Activated CD8-positive, alpha-beta memory T cell treated with anti-CD3 and anti-CD28 coated beads for 48 hours (primary cell): ENCODE results near the gene EPS8.

ENCODE experiments used
- DNase-seq, 3 experiments: peaks; one replicate each; pipeline ENCODE4 v3.0.0-alpha.2; 2020; ENCODE audit warnings: low read depth in 2 of 3, low spot score in 2 of 3

The EPS8 gene

DNA sequence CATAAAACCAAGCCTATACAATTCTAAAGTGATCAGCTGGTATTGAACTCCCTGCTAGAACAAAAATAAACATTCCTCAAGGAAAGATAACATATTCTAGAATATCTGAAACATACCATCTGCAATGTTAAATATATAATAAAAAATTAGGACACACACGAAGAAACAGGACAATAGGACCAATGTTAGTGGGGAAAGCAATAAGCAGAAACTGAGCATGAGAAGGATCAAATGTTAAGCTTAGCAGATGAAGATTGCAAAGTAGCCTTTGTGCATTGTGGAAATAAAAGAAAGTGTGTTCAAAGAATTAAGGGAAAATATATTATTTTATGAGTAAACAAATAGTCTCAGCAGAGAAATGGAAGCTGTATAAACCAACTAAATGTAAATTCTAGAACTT, 180.8 kb downstream of the EPS8 start:
- no peak for DNase-seq

DNA sequence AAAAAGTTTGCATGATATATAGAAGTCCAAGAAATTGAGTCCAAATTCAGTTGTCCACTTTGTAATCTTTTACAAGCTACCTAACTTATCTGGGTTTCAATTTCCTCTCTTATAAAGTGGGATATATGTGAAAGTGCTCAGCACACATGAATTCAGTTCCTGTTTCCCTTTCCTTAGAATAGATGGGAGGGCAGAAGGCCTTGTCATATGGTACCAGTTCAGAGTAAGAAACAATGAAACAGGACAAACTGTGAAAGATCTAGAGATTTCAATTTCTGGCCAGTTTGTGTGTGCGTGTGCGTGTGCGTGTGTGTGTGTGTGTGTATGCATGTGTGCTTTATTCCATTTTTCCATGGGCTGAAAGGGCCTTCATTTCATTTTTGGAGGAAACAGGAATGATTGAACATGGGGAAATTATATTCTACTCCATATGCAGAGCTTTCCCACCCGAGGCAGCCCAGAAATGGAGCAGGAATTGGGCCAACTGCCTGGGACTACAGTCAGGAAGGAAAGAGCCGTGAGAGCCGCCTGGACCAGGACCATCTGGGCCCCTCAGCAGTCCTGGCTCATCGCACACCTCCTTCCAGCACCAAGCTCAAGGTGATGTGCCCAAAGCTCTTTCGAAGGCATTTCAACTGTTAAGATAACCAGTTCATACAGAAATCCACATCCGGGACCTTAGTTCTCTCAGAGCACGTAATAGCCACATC, 183.2 kb downstream of the EPS8 start:
- DNase-seq = no peak

DNA sequence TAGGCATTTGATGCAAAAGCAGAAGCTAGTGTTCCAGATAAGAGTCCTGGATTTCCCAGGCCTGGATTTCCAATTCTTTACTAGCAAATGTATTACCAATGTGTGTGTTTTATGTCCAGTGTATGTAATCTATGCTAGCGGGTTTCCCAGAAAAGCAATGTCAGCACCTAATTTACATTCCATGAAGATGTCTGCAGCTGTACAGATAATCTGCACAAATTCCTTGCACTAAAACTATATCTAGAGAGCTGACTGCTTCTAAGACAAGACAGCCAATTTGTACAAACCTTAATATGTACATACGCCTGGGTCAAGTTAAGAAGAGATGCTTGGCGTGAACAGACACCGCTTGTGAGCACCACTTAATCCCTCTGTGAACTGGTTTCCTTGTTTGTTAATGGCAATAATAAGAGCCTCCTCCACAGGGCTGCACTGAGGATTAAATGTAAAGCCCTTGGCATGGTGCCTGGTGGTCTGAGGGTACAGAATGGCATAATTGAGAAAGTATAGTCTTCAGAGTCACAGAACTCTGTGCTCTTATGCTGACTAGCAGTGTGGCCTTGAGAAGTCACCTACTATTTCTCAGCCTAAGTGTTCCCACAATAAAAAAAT, 185.6 kb downstream of the EPS8 start:
- no peak for DNase-seq

DNA sequence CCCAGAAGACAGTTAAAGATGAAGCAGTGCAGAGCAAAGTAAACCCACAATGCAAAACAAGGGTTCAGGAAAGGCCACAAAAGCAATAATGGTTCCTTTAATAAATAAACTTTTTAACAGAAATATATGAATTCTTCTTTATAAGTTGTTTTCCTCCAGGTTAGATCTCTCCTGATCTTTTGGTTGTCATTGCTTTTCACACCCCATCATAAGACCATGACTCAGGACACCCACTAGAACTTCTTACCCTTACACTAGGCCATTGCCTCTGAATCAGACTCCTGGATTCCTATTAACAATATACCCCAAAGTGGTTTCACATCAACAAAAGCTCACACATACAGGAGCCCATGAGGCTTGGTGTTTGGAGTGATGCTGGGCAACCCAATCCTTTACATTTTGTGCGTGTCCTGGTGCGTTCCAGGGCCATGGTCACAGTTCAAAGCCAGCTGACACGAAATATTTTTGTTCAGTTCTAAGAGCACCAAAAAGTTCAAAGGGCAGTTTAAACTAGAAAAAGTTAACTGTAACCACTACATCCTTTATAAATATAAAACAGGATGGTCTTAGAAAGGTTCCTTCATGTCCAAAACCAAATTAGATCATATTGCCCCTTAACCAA, 187.0 kb downstream of the EPS8 start:
- DNase-seq = no peak

DNA sequence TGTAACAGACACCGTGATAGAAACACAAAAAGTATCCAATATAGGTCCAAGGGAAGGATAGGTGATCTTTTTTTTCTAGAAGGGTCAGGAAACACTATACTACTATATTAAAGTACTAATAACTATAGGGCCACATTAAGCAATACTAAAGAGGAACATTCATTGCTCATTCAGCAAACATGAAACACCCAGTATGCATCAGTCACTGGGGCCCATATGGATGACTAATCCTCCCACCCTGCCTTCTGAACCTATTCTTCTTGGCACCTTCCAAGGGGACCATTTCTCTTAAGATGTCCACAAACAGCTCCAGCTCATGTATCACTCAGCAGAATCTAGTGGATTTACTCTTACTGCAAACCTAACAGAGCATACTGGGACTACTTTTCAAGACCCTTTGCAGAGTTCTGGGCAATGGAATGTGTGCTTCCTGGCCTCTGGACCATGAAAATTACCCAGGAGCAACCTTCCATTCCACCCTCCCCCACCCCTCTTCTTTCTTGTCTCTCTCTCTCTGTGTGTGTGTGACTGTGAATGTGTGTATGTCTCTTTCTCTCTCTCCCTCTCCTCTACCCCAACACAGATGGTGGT, 187.9 kb downstream of the EPS8 start:
- no peak for DNase-seq

DNA sequence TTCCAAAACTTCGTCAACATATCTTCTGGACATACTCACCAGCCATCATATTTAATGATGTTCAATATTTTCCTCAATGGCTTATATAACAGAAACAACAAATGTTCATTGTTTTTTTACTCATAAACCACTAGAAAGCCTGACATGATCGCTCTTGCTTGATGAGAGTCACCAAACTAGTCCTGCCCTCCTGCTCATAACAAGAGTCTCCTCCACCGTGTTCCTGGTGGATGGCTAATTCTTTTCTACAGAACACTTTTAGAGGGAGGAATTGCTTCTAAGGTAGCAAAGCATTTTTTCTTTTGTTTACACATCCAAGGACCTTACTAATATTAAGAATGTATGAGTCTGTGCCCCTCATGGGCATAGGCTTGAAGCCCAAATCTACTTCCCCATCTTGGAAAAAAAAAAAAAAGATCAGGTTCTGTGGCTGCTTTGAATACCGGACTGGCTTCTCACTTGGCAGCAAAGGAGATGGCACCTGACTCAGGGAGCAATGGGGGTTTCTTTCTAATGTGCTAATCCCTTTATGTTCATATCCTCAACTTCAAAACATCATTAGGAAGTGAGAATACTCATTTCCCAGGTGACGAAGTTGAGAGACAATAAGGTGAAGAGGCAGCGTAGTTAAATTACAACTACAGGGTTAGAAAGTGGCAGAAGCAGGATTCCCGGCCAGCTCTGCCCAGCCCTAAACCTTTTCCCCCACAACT, 188.8 kb downstream of the EPS8 start:
- no peak for DNase-seq

DNA sequence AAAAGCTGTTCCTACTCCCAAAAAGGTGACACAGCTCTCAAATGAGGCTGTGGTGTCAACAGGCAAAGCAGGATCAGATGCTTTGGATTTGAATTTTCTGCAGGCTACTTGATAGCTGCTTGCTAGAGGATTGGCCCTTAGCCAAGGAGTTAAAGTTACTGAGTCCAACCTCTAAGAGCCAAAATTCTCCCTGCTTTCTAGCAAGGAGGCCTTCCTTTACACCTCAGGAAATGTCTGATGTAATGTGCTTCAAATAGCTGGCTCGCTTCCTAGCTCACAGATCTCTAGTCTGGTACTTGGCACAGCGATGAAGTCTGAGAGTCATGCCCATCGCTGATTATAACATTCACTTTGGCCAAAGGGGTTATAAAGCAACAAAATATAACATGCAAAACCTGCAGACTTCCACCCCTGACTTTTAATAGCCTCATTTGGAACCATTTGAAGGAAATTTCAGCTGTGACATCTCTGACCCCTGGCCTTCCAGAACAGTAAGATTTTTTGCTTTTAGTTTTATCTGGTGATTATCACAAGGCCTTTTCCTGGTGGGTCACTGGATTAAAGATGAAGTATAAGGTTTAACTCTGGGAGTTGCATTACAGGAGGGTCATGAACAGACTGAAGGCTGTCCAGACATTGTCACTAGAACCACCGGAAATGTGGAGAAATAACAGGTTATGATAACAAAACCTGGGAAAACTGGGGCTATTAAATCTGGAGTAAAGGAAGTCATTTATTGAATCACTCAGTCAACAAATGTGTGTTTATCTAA, 189.7 kb downstream of the EPS8 start:
- DNase-seq = no peak

DNA sequence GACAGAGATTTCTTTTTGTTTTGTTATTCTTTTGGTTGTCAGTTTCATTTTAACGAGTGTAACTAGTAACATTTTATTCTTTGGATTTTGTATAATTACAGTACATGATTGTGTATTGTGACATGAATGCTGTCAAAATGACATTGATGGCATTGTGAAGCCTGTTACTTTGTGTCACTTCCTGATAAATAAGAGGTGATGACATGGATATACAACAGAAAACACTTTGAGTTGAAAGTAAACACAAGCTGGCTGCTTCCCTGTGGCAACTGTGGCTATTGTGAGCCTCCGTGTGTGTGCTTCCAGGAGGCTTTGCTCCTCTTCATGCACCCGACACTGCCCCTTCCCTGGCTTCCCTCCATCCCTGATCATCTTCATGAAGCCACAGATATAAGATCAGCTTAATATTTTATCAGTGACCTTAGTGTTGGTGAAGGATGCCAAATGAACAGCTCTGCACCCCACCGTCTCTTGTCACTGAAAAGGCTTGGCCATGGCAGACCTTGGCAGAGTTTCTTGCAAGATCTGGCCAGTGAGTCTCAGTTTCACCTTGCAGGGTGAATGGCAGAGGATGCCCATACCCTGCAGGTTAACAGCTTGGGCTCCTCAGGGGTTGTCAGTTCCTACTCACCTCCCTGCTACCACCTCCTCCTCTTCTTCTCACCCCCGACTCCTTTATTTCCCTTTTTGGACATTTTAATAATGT, 191.9 kb downstream of the EPS8 start:
- no peak for DNase-seq

DNA sequence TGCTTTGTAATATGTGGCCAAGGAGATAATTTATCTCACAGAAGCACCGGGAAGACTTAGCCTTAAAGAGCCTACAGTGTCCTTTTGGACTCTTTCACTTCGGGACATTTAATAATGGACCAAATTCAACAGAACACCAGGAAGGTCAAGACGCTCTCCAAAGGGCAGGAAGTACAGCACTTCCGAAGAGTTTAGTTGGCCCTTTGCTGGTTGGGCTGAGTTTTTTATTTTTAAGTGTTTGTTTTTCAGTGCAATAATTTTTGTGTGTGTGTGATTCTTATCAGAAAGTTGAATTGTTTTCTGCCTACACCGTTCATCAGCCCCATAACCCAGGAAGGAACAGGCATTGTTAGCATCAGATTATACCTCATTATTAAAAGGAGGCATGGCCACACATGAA, 193.0 kb downstream of the EPS8 start:
- DNase-seq = no peak

DNA sequence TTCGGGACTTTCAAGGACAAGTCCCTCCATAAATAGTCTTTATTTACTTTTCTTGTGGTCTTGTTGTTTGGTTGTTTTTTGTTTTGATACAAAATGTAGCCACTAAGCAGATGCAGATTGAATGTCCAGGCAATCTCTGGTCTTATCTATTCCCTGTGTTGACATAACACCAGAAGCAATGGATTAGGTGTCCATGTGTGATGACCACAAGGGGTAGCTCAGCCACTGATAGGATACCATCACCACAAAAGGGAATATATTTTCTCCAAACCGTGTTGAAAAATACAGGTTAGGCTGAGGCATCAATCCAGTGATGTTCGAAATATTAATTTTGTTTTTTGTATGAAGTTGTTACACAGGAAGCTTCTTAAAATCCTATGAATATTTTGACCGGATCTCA, 196.3 kb downstream of the EPS8 start:
- no peak for DNase-seq

DNA sequence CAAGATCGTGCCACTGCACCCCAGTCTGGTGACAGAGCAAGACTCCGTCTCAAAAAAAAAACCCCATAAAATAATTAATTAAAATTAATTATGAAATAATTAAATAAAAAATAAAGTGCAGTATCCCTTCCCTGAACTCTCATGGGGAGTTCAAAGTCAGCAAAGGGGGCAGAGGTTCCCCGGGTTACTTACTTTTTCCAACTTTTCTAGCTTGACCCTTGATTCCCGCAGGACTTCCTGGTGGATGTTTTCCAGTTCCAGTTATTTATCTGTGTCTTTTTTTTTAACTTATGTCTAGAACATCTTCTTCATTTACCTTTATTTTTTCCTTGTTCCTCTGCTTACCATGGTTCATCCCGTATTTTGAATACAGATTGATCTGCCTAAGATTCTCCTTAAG, 197.4 kb downstream of the EPS8 start:
- DNase-seq = no peak

DNA sequence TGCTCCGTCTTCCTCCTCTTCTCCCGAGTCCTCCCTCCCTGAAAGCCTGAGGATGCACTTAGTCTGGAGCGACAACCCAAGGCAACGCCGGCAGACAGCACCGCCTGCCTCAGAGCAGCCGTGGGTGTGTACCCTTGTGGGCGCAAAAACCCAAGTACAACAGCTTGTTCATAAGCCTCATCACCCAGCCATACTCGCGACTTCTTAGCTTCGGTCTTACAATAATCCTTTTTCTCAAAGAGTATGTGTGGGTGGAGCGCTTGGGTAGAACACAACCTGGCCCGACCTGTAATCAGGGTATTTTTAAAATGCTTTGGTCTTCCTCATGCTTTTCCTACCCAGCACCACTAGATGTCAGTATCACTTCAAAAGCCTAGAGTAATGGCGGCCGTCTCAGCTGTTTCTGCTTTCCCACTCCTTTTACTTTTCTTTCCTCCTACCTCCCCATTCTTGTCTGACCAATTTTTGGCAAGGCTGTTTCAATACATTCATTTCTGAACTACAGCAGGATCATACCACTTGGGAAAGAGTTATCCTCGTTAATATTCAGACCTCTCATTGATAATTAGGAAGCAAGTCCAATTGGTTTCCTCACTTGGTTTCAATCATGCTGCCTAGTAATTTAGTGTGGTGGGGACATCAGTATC, 198.9 kb downstream of the EPS8 start:
- DNase-seq = peak in 1 of 3 experiments; percentile 10

DNA sequence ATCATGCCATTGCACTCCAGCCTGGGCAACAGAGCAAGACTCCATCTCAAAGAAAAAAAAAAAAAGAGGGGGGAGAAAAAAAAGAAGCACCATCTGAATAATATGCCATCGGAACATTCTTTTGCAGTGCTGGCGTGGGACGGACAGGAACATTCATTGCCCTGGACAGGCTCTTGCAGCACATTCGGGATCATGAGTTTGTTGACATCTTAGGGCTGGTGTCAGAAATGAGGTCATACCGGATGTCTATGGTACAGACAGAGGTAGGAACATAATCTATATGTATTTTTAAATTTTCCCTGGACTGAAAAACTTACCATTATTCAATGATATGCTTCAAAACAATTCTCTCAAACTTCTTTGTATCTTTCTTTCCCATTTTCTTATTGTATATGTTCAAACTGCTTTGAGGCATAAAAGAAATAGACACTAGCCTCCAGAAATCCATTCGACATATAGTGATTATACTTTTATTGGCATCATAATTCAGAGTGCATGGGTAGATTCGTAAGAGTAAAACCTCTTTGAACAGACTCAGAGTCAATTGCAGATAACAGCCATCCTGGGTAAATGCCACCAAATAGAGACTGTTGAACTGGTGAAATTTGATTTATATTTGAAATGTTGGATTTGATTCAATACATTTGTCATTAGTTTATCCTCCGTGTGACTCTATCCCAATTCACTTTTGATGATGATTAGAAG, 199.7 kb downstream of the EPS8 start:
- no peak for DNase-seq

DNA sequence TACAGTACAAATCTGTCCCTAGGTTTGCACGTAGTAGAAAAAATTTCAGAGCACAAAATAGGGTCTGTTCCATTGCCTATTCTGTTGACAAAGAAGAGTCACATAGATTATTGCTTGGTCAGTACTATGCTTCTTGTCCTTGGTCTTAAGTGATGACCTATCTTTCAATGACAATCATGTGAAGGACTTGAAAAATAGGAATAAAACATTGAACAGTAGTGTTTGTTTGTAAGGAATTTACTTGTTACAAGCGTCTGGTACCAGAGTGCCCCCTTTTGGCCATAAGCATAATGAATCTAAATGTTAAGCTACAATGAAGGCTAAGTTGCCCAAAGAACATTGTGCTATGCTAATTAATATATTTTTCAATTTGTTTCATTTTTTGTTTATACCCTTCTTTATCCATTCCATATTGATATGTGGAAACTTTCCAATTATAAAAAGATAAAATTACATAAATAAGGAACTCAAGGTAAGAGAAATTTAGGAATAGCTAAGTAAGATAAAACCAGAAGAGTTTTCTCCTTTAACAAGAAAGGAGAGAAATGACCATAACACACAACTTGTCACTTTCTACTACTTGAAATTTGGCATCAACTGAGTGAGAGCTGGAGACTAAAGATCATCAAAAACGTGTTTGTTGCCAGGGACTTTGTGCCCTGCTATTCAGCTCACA, 204.7 kb downstream of the EPS8 start:
- no peak for DNase-seq

DNA sequence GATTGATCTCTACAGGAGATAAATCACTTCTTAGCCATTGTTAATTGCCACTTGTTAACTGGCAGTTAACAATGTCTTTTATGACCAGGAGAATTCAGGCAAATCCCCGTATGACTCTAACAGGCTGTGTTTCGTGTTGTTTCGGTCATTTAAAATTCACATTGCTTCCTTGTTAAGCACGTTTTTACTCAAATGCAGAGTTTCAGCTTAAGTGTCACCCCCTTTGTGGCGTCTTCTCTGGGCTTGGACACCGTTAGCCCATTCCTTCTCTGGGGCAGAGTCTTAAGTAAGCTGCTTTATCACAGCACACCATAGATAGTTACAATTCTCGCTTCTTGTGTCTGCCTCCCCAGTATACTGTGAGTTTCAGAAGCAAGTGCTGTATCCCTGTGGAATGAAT, 205.4 kb downstream of the EPS8 start:
- DNase-seq = no peak

DNA sequence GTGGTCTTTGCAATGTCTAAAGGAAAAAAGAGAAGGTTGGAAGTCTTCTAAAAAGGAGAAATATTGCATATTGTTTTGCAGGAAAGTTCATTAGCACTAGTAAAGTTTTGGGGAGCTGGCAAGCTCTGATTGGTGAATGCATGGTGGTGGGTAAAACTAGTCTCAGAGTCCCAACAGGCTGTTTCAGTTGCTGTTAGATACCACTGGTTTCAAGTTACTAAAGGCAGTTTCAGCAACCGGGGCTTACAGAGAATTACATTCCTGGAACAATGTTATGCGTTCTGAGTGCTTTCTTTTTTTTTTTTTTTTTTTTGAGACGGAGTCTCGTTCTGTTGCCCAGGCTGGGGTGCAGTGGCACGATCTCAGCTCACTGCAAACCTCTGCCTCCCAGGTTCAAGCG, 208.2 kb downstream of the EPS8 start:
- DNase-seq = no peak

DNA sequence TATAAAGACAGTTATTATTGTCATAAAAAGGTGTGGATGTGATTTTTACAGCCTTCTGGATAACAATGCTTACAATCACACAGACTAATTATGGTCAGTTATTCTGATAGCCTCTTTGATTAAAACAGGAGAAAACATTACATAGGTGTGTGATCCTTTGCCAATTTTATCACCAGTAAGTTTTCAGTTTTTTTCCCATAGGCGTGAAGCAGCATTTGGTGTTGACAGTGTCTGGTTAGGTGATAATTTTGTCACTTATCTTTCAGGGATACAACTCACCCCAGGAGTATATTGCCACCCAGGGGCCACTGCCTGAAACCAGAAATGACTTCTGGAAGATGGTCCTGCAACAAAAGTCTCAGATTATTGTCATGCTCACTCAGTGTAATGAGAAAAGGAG, 208.8 kb downstream of the EPS8 start:
- DNase-seq = no peak

DNA sequence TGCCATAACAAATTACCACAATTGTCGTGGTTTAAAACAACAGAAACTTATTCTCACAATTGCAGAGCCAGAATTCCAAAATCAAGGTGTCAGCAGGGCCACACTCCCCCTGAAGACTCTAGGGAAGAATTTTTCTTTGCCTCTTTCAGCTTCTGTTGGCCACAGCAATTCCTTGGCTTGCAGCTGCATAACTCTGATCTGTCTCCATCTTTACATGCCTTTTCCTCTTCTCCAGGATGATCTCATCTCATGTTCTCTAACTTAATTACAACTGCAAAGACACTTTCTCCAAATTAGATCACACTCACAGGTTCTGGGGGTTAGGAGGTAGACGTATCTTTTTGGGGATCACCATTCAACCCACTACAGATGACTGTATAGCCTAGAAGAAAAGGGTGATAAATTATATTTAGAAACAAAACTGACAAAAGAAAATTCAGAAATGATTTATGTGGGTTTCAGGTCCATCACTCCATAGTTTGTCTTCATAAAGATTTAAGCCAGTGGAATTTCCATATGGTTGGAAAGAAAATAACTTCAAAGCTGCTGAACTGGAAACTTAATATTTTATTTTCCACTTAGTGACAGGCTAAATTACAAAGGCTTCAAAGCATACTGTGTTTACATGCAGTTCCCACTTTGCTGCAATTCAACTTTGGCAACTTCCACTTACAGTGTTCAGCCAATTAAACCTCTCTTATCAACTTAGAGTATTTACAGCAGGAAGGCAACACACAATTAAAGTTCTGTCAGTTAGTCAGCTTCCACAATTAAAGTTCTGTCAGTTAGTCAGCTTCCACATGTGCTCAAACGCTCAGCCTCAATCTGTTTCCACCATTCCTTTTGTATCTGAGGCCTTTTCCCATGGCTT, 213.3 kb downstream of the EPS8 start:
- DNase-seq = no peak
